ENCODE data around the gene PMS1.

GRCh38 chr2:189799030-189799331, 14.7 kb downstream of the PMS1 start:
- no peak for TF ChIP-seq POLR2A (IDR thresholded peaks at IDR 0.05; ENCODE audit: low read depth, low read length)
- TF ChIP-seq POLR2AphosphoS5 (IDR thresholded peaks at IDR 0.05; ENCODE audit: low read depth, low read length) = no peak
- TF ChIP-seq TAF1 (IDR thresholded peaks at IDR 0.05; ENCODE audit: low read depth, low read length) = no peak
- no peak for TF ChIP-seq SPI1 (IDR thresholded peaks at IDR 0.05; ENCODE audit: low read depth, low read length)
- TF ChIP-seq POU2F2 (IDR thresholded peaks at IDR 0.05; ENCODE audit: low read depth, low read length) = no peak

Measured in GM12891 (cell line).